CD4-positive, alpha-beta T cell (primary cell): ENCODE data around the gene KCNJ6. TPM values are rescaled to one million over a fixed set of nuclear protein-coding genes. Genes with fewer than 3 reads are reported as not detected.

Source experiments
- ATAC-seq: fragments of 200-7000 bp; cut with Tn5 transposase; one replicate; pipeline ENCODE4 v1.10.0; 2022; ENCODE audit warnings: mild to moderate bottlenecking; ENCODE audit not compliant: poor library complexity
- CTCF ChIA-PET: fragments of 350-600 bp; sonication (Branson Sonifier 250); formaldehyde crosslinking; loops from one replicate; lab custom pipeline; 2021; ENCODE audit warnings: antibody characterized with exemption, inconsistent platforms; lab: Charles Lee
- POLR2A ChIA-PET: fragments of 350-600 bp; sonication (Branson Sonifier 250); formaldehyde crosslinking; loops from one replicate; lab custom pipeline; 2021; ENCODE audit warnings: antibody characterized with exemption, inconsistent platforms; lab: Charles Lee
- DNase-seq, 14 experiments: peaks; one replicate each; pipeline ENCODE4 v3.0.0-alpha.2; 2013 to 2020; ENCODE audit warnings: mixed read lengths in 2 of 14
- H3K27ac ChIP-seq, 2 donors: one replicate each; pipeline versions ENCODE4 v1.5.1 to v1.7.0; 2013; ENCODE audit warnings: low read length in 2 of 2, low read depth in 1 of 2, mild to moderate bottlenecking in 1 of 2
- H3K27me3 ChIP-seq, 2 experiments: 1 replicate in 1 of 2; 2 replicates in 1 of 2; pipeline versions ENCODE4 v1.6.1 to v1.7.0; 2013; ENCODE audit warnings: low read length in 2 of 2, control low read depth in 1 of 2, mild to moderate bottlenecking in 1 of 2, moderate library complexity in 1 of 2; ENCODE audit not compliant: insufficient read depth in 2 of 2, control insufficient read depth in 1 of 2
- H3K36me3 ChIP-seq: one replicate; pipeline ENCODE4 v1.6.1; 2013; ENCODE audit warnings: low read length, control low read depth; ENCODE audit not compliant: insufficient read depth
- H3K4me1 ChIP-seq: one replicate; pipeline ENCODE4 v1.6.1; 2013; ENCODE audit warnings: low read length, control low read depth; ENCODE audit not compliant: insufficient read depth
- H3K4me3 ChIP-seq: one replicate; pipeline ENCODE4 v1.5.1; 2013; ENCODE audit warnings: mild to moderate bottlenecking, low read length, moderate library complexity
- H3K9me3 ChIP-seq, 2 experiments: 1 replicate in 1 of 2; 2 replicates in 1 of 2; pipeline versions ENCODE4 v1.6.1 to v1.7.0; 2013; ENCODE audit warnings: low read length in 2 of 2, mild to moderate bottlenecking in 2 of 2, control low read depth in 1 of 2, moderate library complexity in 1 of 2; ENCODE audit not compliant: control insufficient read depth in 1 of 2, insufficient read depth in 1 of 2
- H3K27ac Mint-ChIP-seq: one replicate; pipeline ENCODE4 v1.8.0; 2020; ENCODE audit warnings: mixed read lengths
- H3K27me3 Mint-ChIP-seq: one replicate; pipeline ENCODE4 v1.8.0; 2021; ENCODE audit warnings: mixed read lengths
- H3K36me3 Mint-ChIP-seq: one replicate; pipeline ENCODE4 v1.8.0; 2021; ENCODE audit warnings: low read depth, mixed read lengths
- H3K4me1 Mint-ChIP-seq: one replicate; pipeline ENCODE4 v1.8.0; 2021; ENCODE audit warnings: low read depth, mixed read lengths
- H3K4me3 Mint-ChIP-seq: one replicate; pipeline ENCODE4 v1.8.0; 2020; ENCODE audit warnings: mild to moderate bottlenecking, mixed read lengths
- H3K9me3 Mint-ChIP-seq: one replicate; pipeline ENCODE4 v1.8.0; 2020; ENCODE audit warnings: mixed read lengths
- intact Hi-C, 2 experiments: fragments of 100-400 bp; cut with DNase I in 1 of 2; cut with micrococcal nuclease in 1 of 2; formaldehyde crosslinking; loops; one replicate each; pipeline versions ENCODE4 v1.15.1 to v1.9.0; 2023 to 2025; cut with DNase I, micrococcal nuclease
- total RNA-seq, 174 experiments: library from RNA in 2 of 174; stranded (reverse) in 2 of 174; gene quantifications; one replicate each; pipeline ENCODE4 v1.2.3 and lab custom pipeline; 2021 to 2026
- TF ChIP-seq, protein P1 (sequence below): fragments of 200-600 bp; IDR thresholded peaks from one replicate; pipeline ENCODE4 v1.8.0; 2022; ENCODE audit warnings: antibody characterized with exemption, mild to moderate bottlenecking

KCNJ6 gene
- total RNA-seq, 2 experiments from 2014 or later = not detected

DNA sequence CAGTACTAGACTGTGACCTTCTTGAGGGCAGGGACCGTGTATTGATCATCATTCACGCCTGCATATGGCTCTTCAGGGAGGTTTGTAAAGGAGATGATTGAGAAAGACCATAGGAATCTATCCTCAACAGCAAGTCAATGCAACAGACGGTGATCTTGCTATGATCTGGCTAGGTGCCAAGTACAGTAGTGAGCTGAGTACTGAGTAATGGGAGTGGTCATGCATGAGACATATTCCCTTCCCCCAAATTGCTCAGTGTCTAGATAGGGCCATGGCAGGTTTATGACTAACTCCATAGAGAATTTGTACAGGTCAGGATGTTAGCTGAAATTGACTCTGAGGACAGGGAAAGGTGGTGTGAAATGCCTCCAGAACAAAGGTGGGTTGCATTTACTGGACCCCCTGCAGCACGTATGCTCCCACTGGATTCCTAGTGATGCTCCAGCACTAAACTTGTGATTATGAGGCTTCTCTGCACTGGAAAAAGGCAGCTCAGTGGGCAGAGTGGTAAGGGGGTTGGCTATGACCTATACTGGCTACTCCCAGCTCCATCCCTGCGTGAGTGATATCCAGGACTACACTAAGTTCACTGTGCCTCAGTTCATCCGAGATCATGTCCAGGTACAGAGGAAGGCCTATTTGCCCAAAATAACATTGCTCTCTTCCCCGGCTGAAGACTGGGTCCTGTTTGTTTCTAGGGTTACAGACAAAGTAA is 37.2 kb downstream of the KCNJ6 start:
- DNase-seq = no peak
- H3K4me3 Mint-ChIP-seq = no peak overlapping the region
- Histone ChIP-seq H3K4me1 (no peaks in the 10 kb centered on the region), H3K27ac (no peak overlapping the region), H3K9me3 (no peaks in the 10 kb centered on the region), H3K27me3 (peaks cover 0 to 2% of the 10 kb centered on the region in 2 experiments), H3K36me3 (no peaks in the 10 kb centered on the region), H3K4me3 (no peak overlapping the region)
- intact Hi-C loops = no loop called here
- H3K36me3 Mint-ChIP-seq = no peaks in the 10 kb centered on the region
- H3K27me3 Mint-ChIP-seq = peaks cover 5% of the 10 kb centered on the region
- ChIA-PET CTCF (no interaction called here), POLR2A (no interaction called here)
- ATAC-seq = no peak
- H3K9me3 Mint-ChIP-seq = no peaks in the 10 kb centered on the region
- H3K27ac Mint-ChIP-seq = no peak overlapping the region
- no peaks in the 10 kb centered on the region for H3K4me1 Mint-ChIP-seq
- TF ChIP-seq, protein P1, sequence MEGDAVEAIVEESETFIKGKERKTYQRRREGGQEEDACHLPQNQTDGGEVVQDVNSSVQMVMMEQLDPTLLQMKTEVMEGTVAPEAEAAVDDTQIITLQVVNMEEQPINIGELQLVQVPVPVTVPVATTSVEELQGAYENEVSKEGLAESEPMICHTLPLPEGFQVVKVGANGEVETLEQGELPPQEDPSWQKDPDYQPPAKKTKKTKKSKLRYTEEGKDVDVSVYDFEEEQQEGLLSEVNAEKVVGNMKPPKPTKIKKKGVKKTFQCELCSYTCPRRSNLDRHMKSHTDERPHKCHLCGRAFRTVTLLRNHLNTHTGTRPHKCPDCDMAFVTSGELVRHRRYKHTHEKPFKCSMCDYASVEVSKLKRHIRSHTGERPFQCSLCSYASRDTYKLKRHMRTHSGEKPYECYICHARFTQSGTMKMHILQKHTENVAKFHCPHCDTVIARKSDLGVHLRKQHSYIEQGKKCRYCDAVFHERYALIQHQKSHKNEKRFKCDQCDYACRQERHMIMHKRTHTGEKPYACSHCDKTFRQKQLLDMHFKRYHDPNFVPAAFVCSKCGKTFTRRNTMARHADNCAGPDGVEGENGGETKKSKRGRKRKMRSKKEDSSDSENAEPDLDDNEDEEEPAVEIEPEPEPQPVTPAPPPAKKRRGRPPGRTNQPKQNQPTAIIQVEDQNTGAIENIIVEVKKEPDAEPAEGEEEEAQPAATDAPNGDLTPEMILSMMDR = no peak

- H3K27me3 Mint-ChIP-seq = peaks cover 5% of the 10 kb centered on the region
- peaks cover 0 to 2% of the 10 kb centered on the region in 2 experiments for H3K27me3 ChIP-seq
- TF ChIP-seq, protein P1 = no peak
- H3K4me1 ChIP-seq = no peaks in the 10 kb centered on the region
- CTCF ChIA-PET = interaction anchor here (0.6 kb wide), 1 partner anchor 707 kb away, joined by 3 read pairs; no protein-coding TSS in a partner anchor
- no peaks in the 10 kb centered on the region for H3K36me3 ChIP-seq
- H3K27ac ChIP-seq = no peak overlapping the region
- no peak overlapping the region for H3K4me3 Mint-ChIP-seq
- no peaks in the 10 kb centered on the region for H3K9me3 ChIP-seq
- DNase-seq (no peak), ATAC-seq (no peak)
- POLR2A ChIA-PET = no interaction called here
- no peak overlapping the region for H3K27ac Mint-ChIP-seq
- intact Hi-C loops = no loop called here
- no peaks in the 10 kb centered on the region for H3K4me1 Mint-ChIP-seq
- H3K9me3 Mint-ChIP-seq = no peaks in the 10 kb centered on the region
- no peak overlapping the region for H3K4me3 ChIP-seq
- no peaks in the 10 kb centered on the region for H3K36me3 Mint-ChIP-seq
These were observed 38.2 kb downstream of the KCNJ6 start for GRCh38 chr21:37877888-37878684.

DNA sequence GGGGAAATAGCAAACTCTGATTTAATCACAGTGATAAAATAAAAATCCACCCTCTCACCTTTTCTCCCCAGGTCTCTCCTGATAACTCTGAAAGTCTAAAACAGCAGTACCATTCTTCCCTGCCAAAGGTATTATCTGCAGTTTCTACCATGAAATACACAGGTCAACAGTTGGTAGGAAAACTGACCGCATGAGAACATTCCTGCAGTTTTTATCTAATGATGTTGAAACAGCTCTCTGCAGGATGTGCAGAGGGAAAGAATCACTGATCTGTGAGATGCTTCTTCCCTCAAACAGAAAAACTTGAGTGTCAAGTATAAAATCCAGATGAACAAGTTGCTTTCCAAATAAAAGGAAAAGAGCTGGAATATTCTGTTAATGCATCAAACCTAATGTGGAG is 39.1 kb downstream of the KCNJ6 start:
- H3K4me1 Mint-ChIP-seq = no peaks in the 10 kb centered on the region
- DNase-seq = no peak
- no peaks in the 10 kb centered on the region for H3K36me3 ChIP-seq
- H3K36me3 Mint-ChIP-seq = no peaks in the 10 kb centered on the region
- no peaks in the 10 kb centered on the region for H3K9me3 ChIP-seq
- no peak overlapping the region for H3K27ac Mint-ChIP-seq
- ATAC-seq = no peak
- H3K9me3 Mint-ChIP-seq = no peaks in the 10 kb centered on the region
- peaks cover 0 to 2% of the 10 kb centered on the region in 2 experiments for H3K27me3 ChIP-seq
- no peaks in the 10 kb centered on the region for H3K4me1 ChIP-seq
- peaks cover 5% of the 10 kb centered on the region for H3K27me3 Mint-ChIP-seq
- no peak overlapping the region for H3K4me3 ChIP-seq
- POLR2A ChIA-PET = no interaction called here
- no peak overlapping the region for H3K4me3 Mint-ChIP-seq
- CTCF ChIA-PET = interaction anchor here (0.6 kb wide), 1 partner anchor 708 kb away, joined by 3 read pairs; no protein-coding TSS in a partner anchor
- TF ChIP-seq, protein P1 = no peak
- H3K27ac ChIP-seq = no peak overlapping the region
- intact Hi-C loops = no loop called here
